Germinal center (tissue), 1 donor: Measurements from ENCODE around the gene LSM2.
A peak's percentile ranks its signal among the peaks of the same experiment; 100 is the strongest.
"Not testable (repeated sequence)": the region's sequence is repeated elsewhere in the genome, so short reads cannot be mapped to it uniquely, and the experiment has no call there.

Experiments used
- DNase-seq: peaks from one replicate; pipeline ENCODE4 v3.0.0; 2012; ENCODE audit warnings: mixed read lengths, low spot score

Gene LSM2

GRCh38 chr6:31806470-31807272 lies at the start of gene LSM2:
TSS of gene LSM2 (minus strand) at chr6:31806966. CDS start at chr6:31806757, 209 bp downstream.
- peak; percentile 99 for DNase-seq

GRCh38 chr6:31851980-31852718 lies 45.4 kb upstream of the LSM2 start:
- DNase-seq, result not testable (repeated sequence)

GRCh38 chr6:31851485-31851832 lies 44.7 kb upstream of the LSM2 start:
- no peak for DNase-seq

- DNase-seq, result no peak
Observed at GRCh38 chr6:31850765-31851484, 44.2 kb upstream of the LSM2 start.

GRCh38 chr6:31847276-31847978 lies 40.7 kb upstream of the LSM2 start:
- no peak for DNase-seq

- DNase-seq, result no peak
Observed at GRCh38 chr6:31844507-31844906, 37.7 kb upstream of the LSM2 start.

GRCh38 chr6:31842053-31842452 lies 35.3 kb upstream of the LSM2 start:
- DNase-seq, result no peak

- DNase-seq, result not testable (repeated sequence)
Observed at GRCh38 chr6:31839779-31840126, 33.0 kb upstream of the LSM2 start.

- DNase-seq, result no peak
Observed at GRCh38 chr6:31838968-31839367, 32.2 kb upstream of the LSM2 start.

- DNase-seq, result not testable (repeated sequence)
Observed at GRCh38 chr6:31838114-31838553, 31.4 kb upstream of the LSM2 start.

- DNase-seq, result no peak
Observed at GRCh38 chr6:31837369-31838113, 30.8 kb upstream of the LSM2 start.

- DNase-seq, result no peak
Observed at GRCh38 chr6:31836474-31837368, 30.0 kb upstream of the LSM2 start.

GRCh38 chr6:31836047-31836473 lies 29.3 kb upstream of the LSM2 start:
- DNase-seq, result no peak

GRCh38 chr6:31834367-31835250 lies 27.8 kb upstream of the LSM2 start:
- peak; percentile 75 for DNase-seq

GRCh38 chr6:31831350-31832215 lies 24.8 kb upstream of the LSM2 start:
- no peak for DNase-seq

- DNase-seq, result no peak
Observed at GRCh38 chr6:31830886-31831335, 24.1 kb upstream of the LSM2 start.

GRCh38 chr6:31829633-31830283 lies 23.0 kb upstream of the LSM2 start:
- peak; percentile 57 for DNase-seq
